ENCODE results near the gene PGR.

Gene PGR

GRCh38 chr11:101129203-101129943 is at the start of gene PGR:
Gene PGR, minus strand, starts transcription at chr11:101129813. Its CDS starts 743 bp downstream, at chr11:101129070.
- DNase-seq (ENCODE audit: low read depth in 2 of 2), result no peak

DNA sequence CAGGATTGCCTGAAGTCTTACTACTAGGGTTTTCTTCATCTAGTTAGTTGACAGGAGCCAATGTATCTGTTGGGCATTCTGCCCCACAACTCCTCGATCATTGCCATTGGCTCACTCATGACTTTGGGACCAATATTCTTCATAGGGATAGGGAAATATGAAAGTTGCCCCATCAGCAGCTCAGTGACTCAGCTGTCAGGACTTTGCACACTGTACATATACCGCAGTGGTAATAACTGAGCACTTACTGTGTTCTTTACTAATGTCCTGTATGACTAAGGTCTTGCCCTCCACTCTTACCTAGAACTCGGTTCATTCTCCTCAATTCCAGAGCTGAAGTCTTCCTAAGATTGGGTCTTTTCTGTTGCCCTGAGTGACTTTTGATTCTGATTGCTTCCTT is 46.8 kb upstream of the PGR start:
- DNase-seq (ENCODE audit: low read depth in 2 of 2), result no peak

DNA sequence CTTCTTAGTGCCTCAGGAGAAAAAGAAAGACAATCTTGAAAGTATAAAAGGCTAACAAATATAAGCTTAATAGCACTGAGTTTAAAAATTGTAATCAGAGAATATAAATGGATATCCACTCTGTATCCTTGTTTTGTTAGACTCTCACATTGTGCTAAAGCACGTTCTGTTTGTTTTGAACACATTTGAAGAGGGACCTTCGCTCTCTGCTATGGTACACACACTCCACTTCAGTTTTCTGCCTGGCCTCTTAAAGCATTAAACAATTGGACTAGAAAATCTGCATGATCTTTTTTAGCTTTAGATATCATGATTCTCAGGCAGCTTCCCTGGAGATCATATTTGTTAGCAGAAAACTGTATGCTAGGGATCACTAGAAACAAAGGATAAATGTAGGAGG is 40.3 kb upstream of the PGR start:
- no peak for DNase-seq (ENCODE audit: low read depth in 2 of 2)

DNA sequence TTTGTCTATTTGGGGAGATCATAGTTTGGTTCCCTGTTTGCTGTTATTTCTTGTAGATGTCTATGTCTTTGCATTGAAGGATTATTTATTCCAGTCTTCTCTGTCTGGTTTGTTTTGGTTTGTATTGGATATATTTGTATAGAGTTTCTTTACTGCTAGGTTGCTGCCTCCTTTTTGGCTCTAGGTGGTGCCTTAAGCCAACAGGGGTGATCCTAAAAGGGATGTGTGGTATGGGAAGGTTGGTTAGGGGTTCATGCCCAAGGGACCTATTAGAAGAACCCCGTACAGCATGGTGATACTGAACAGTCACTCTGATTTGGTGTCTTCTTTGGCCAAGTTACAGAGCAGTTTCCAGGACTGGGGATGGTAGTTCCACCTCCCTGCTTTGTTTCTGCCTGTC is 36.4 kb upstream of the PGR start:
- no peak for DNase-seq (ENCODE audit: low read depth in 2 of 2)

DNA sequence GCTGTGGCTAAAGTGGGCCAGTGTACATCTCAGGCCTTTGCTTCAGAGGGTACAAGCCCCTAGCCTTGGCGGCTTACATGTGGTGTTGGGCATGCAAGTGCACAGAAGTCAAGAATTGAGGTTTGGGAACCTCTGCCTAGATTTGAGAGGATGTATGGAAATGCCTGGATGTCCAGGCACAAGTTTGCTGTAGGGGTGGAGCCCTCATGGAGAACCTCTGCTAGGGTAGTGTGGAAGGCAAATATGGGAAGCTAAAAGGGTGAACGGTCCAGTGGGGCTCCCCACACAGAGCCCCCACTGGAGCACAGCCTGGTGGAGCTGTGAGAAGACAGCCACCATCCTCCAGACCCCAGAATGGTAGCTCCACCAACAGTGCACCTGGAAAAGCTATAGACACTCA is 28.5 kb upstream of the PGR start:
- DNase-seq (ENCODE audit: low read depth in 2 of 2), result no peak

DNA sequence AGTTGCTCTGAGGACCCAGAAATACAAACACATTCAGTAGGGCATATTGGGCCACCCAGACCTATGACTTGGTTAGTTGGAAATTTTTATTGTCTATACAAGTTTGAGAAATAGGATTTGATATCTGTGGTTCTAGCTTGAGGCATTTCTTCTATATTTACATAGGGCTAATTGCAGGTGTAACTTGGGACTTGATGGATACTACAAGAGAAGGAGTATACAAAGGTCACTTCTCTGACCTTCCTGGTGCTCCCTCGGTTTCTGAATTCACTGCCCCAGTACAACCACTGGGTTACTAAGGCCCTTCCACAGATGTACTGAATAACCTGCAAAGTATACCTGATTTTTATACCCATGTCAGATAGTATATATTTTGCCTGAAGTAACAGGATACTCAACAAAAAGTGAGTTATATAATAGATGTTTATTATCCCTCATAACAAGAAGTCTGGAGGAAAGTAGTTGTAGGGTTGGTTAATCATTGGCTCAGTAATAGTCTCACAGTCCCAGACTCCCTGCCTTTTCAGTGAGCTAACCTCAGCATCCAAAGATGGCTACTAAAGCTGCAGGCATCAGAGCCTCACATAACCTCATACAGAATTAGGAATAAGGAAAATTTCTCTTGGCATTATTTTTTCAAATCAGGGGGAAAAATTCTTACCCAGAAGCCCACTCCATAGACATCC is 8.8 kb upstream of the PGR start:
- no peak for DNase-seq (ENCODE audit: low read depth in 2 of 2)

- no peak for DNase-seq (ENCODE audit: low read depth in 2 of 2)
Measured at GRCh38 chr11:101133190-101133589, 3.6 kb upstream of the PGR start.

GRCh38 chr11:101128571-101129202 is 926 bp downstream of the PGR start:
- no peak for DNase-seq (ENCODE audit: low read depth in 2 of 2)

- DNase-seq (ENCODE audit: low read depth in 2 of 2), result no peak
Measured at GRCh38 chr11:101127699-101128570, 1.7 kb downstream of the PGR start.

- no peak for DNase-seq (ENCODE audit: low read depth in 2 of 2)
Measured at GRCh38 chr11:101127197-101127698, 2.4 kb downstream of the PGR start.

- no peak for DNase-seq (ENCODE audit: low read depth in 2 of 2)
Measured at GRCh38 chr11:101126551-101127196, 2.9 kb downstream of the PGR start.

GRCh38 chr11:101115671-101116160 is 13.9 kb downstream of the PGR start:
- no peak for DNase-seq (ENCODE audit: low read depth in 2 of 2)

DNA sequence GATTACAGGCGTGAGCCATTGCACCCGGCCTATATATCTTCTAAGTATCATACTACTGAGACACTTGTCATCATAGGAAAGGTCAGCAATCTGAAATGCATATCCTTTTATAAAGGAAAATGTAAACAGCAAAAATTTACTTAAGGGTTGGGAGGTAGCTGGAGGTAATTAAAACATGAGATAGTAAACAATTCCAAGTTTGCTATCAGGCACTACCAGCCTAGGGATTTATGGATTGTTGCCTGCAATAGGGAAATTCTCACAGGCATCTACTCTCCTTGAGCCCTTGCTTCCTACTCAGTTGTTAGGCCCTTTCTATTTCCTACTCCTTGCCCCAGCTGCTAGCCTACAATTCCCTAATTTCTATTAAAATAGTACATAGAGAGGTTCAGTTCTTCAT is 16.1 kb downstream of the PGR start:
- DNase-seq (ENCODE audit: low read depth in 2 of 2), result no peak

GRCh38 chr11:101104716-101105115 is 24.9 kb downstream of the PGR start:
- DNase-seq (ENCODE audit: low read depth in 2 of 2), result no peak

DNA sequence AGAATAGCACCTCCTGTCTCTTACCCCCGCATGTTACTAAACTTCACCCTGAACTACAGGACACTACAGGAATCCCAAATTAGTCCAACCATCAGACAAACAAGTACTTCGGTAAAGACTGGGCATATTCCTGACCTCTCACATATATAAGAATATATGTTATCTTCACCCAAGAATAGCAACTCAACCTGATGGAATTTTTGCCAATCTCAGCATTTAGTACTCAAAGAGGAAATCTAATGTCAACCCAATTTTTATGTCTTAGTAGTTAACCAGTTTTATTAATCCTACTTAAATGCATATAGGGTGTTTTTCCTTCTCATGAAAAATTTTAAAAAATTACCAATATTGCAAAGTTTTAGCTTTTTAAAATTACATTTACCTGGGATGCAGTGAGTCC is 26.2 kb downstream of the PGR start:
- no peak for DNase-seq (ENCODE audit: low read depth in 2 of 2)

DNA sequence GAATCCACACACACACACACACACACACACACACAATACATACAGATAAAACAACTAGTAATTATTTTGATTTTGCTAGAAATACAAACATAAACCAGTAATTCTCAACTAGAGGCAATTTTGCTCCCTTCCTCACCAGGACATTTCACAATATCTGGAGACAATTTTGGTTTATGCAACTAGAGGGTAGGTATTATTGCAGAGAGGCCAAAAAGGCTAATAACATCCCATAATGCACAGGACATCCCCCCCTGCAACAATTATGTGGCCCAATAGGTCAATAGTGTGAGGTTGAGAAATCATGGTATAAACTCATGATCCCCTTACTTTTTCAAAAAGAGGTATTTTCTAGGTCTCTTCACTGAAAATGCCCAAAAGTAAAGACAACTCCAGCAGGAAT is 29.0 kb downstream of the PGR start:
- no peak for DNase-seq (ENCODE audit: low read depth in 2 of 2)

DNA sequence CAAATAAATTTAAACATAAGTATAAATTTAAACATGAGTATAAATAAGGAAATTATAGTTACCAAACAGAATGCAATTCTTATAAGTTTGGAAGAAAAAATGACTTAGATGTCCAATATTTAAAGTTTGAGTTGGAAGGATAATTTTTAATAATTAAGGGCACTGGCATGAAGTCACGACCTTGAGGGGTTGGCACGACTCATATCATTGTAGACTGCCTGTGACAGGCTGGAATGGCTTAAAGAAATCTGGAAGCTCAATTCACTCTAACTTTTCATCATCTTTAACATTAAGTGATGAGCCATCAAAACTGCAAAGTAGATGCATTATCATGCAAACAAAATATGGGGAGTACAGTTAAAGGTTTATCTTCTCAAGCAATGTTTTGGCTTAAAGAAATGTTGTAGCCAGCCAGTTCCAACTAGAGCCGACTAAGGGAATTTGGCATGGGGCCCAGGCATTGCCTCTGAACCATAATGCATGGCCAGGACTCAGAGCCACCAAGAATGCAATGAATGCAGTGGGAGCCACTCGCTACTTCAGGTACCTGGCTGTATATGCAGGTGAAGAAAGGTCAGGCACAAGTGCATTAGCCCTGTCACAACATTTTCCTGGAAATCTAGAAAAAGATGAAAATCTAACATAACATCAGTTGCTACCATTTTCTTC is 33.4 kb downstream of the PGR start:
- no peak for DNase-seq (ENCODE audit: low read depth in 2 of 2)

- DNase-seq (ENCODE audit: low read depth in 2 of 2), result no peak
Measured at GRCh38 chr11:101091781-101092180, 37.8 kb downstream of the PGR start.

- DNase-seq (ENCODE audit: low read depth in 2 of 2), result no peak
Measured at GRCh38 chr11:101090679-101091270, 38.8 kb downstream of the PGR start.

GRCh38 chr11:101083335-101083734 is 46.3 kb downstream of the PGR start:
- no peak for DNase-seq (ENCODE audit: low read depth in 2 of 2)
